Right atrium auricular region (tissue), 2 donors: Measurements from ENCODE around the gene TCF25. TPM values are rescaled to one million over a fixed set of nuclear protein-coding genes. Genes with fewer than 3 reads are reported as not detected.
"Not testable (repeated sequence)": the region's sequence is repeated elsewhere in the genome, so short reads cannot be mapped to it uniquely, and the experiment has no call there.

Experiments used
- DNase-seq: peaks from one replicate; pipeline ENCODE4 v3.0.0-alpha.2; 2019; ENCODE audit warnings: low spot score
- H3K27ac ChIP-seq, 2 donors: fragments of 200-600 bp; sonication (generic); 1 replicate in 1 of 2; 2 replicates in 1 of 2; pipeline ENCODE4 v1.5.1; 2016 to 2019
- H3K27me3 ChIP-seq, 2 donors: fragments of 200-600 bp; sonication (generic); one replicate each; pipeline versions ENCODE4 v1.5.1 to v1.6.0; 2017 to 2019
- H3K36me3 ChIP-seq: fragments of 200-600 bp; sonication (generic); one replicate; pipeline ENCODE4 v1.5.1; 2016
- H3K4me1 ChIP-seq, 2 donors: fragments of 200-600 bp; sonication (generic); one replicate each; pipeline versions ENCODE4 v1.5.1 to v1.6.0; 2017 to 2019
- H3K4me3 ChIP-seq, 2 donors: fragments of 200-600 bp; sonication (generic); 1 replicate in 1 of 2; 2 replicates in 1 of 2; pipeline ENCODE4 v1.5.1; 2017 to 2019; ENCODE audit warnings: mild to moderate bottlenecking in 1 of 2, moderate library complexity in 1 of 2
- H3K9me3 ChIP-seq, 2 donors: fragments of 200-600 bp; sonication (generic); one replicate each; pipeline ENCODE4 v1.5.1; 2019
- CTCF ChIP-seq, 2 donors: fragments of 200-600 bp; sonication (generic); IDR thresholded peaks; one replicate each; pipeline ENCODE4 v1.5.1; 2019; ENCODE audit warnings: antibody characterized with exemption in 2 of 2
- total RNA-seq, 2 donors: library from RNA; depleted of rRNA; stranded (reverse); fragments of >200 nt; gene quantifications; one replicate each; pipeline ENCODE4 v1.1.0, GENCODE V29; 2016

Gene TCF25
- total RNA-seq, 2 donors from 2014 or later: 91.8 to 108 TPM

DNA sequence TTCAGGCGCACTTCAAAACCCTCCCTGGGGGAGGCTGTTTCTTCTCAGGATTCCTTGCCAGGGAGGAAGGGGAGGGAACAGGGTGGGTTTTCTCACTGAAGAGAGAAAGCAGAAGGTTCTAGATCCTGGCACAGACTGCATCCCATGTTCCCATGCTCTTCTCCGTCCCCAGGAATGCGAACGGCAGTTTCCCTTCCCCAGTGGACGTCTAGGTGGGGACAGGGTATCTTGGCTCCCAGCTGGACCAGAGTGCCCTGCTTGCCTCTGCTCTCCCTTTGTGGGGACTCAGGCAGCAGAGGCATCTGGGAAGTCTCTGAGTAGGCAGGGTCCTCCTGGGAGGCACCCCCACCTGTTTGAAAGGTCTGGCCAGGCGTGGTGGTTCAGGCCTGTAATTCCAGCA is 3.0 kb upstream of the TCF25 start:
- DNase-seq: no peak
- no peak overlapping the region for H3K27ac ChIP-seq
- no peak for TF ChIP-seq CTCF (IDR thresholded peaks at IDR 0.05)
- H3K36me3 ChIP-seq: peaks cover 7% of the 10 kb centered on the region
- peaks cover 0 to 19% of the 10 kb centered on the region in 2 donors for H3K4me1 ChIP-seq
- no peak overlapping the region for H3K4me3 ChIP-seq
- H3K27me3 ChIP-seq: no peaks in the 10 kb centered on the region
- H3K9me3 ChIP-seq: peaks cover 0 to 7% of the 10 kb centered on the region in 2 donors

DNA sequence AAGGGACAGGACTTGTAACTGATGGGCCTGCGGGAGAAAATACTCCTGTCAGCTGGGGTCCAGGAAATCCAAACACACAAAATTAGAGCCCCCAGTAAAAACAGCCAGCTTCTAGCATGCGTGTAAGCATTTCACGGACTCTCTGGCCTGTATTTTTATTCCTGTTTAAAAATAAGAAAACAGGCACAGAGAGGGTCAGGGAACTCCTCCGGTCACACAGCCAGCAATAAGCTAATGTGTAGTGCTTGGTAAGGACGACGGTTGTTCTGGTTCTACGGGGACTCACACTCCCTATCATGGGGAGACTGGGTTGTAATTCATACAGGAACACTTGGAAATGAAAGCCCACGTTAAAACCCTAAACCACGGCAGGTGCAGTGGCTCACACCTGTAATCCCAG is 1.5 kb upstream of the TCF25 start:
- DNase-seq: no peak
- no peak for TF ChIP-seq CTCF (IDR thresholded peaks at IDR 0.05)

GRCh38 chr16:89873972-89874689 is 739 bp downstream of the TCF25 start:
- TF ChIP-seq CTCF (IDR thresholded peaks at IDR 0.05): no peak
- Histone ChIP-seq H3K4me3 (peak overlapping the region; percentile 81 to 93), H3K27ac (peak overlapping the region; percentile 100), H3K9me3 (no peaks in the 10 kb centered on the region), H3K36me3 (peaks cover 15% of the 10 kb centered on the region), H3K27me3 (no peaks in the 10 kb centered on the region), H3K4me1 (peaks cover 0 to 19% of the 10 kb centered on the region in 2 donors)
- peak; percentile 97 for DNase-seq

More for the DNA sequence above, 1.5 kb upstream of the TCF25 start:
- H3K27me3 ChIP-seq: no peaks in the 10 kb centered on the region
- peaks cover 0 to 7% of the 10 kb centered on the region in 2 donors for H3K9me3 ChIP-seq
- no peak overlapping the region for H3K4me3 ChIP-seq
- no peak overlapping the region for H3K27ac ChIP-seq
- peaks cover 0 to 19% of the 10 kb centered on the region in 2 donors for H3K4me1 ChIP-seq
- H3K36me3 ChIP-seq: peaks cover 7% of the 10 kb centered on the region

DNA sequence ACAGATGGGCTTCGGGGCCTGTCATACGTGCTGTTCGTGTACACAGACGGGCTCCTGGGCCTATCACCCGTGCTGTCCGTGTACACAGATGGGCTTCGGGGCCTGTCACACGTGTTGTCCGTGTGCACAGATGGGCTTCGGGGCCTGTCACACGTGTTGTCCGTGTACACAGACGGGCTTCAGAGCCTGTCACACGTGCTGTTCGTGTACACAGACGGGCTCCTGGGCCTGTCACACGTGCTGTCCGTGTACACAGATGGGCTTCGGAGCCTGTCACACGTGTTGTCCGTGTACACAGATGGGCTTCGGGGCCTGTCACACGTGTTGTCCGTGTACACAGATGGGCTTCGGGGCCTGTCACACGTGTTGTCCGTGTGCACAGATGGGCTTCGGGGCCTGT is 5.7 kb downstream of the TCF25 start:
- H3K4me1 ChIP-seq: peaks cover 0 to 11% of the 10 kb centered on the region in 2 donors
- H3K27me3 ChIP-seq, H3K4me3 ChIP-seq, H3K27ac ChIP-seq, H3K9me3 ChIP-seq, DNase-seq: not testable (repeated sequence)
- peaks cover 50% of the 10 kb centered on the region for H3K36me3 ChIP-seq

DNA sequence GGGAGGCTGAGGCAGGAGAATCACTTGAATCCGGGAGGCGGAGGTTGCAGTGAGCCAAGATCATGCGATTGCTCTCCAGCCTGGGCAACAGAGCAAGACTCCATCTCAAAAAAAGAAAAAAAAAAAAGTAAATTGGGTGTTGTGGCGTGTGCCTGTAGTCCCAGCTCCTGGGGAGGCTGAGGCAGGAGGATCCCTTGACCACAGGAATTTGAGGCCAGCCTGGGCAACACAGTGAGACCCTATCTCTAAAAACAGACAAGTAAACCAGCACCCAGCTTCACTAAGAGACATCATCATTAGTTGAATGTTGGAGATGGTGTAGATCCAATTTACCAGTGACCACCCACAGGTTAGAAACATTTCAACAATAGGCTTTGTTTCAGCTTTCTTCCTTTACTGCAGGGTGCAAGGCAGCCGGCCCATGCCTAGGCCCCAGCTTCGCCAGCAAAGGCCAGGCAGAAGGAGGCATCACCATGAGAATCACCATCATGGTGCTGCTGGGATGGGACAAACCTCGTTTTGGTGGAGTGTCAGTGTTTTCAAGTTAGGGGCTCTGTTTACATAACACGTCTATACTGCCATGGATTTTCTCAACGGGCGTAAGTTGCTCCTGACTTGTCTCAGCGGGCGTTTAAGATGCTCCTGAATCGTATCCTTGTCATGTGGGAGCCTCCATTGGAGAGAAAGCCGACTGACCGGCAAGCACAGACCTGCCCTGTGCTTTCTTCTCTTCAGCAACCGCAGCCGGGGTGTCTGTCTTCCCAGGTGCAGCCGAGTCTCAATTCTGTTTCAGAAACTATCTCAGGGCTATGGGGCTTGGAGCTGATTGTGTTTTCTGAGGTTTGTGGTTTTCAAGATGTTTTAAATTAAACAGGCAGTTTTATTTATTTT is 7.3 kb downstream of the TCF25 start:
- peaks cover 55% of the 10 kb centered on the region for H3K36me3 ChIP-seq
- no peak overlapping the region for H3K27ac ChIP-seq
- H3K27me3 ChIP-seq: no peaks in the 10 kb centered on the region
- H3K4me1 ChIP-seq: no peaks in the 10 kb centered on the region
- no peak for DNase-seq
- no peaks in the 10 kb centered on the region for H3K9me3 ChIP-seq
- H3K4me3 ChIP-seq: no peak overlapping the region
- no peak for TF ChIP-seq CTCF (IDR thresholded peaks at IDR 0.05)

- Histone ChIP-seq H3K36me3 (peaks cover 61% of the 10 kb centered on the region), H3K4me1 (no peaks in the 10 kb centered on the region), H3K9me3 (no peaks in the 10 kb centered on the region), H3K4me3 (no peak overlapping the region), H3K27me3 (no peaks in the 10 kb centered on the region), H3K27ac (no peak overlapping the region)
- no peak for DNase-seq
- no peak for TF ChIP-seq CTCF (IDR thresholded peaks at IDR 0.05)
Measured at GRCh38 chr16:89881368-89881730, 8.0 kb downstream of the TCF25 start.
